Stimulated activated CD4-positive, alpha-beta T cell treated with anti-CD3 and anti-CD28 coated beads, Interleukin-4, amount 100 ng/mL, for 48 hours (primary cell): ENCODE measurements around the gene MYH11.
"Not testable (repeated sequence)": the region's sequence is repeated elsewhere in the genome, so short reads cannot be mapped to it uniquely, and the experiment has no call there.

ENCODE experiments used
- DNase-seq, 2 donors: peaks; one replicate each; pipeline ENCODE4 v3.0.0-alpha.2; 2020; ENCODE audit warnings: low read depth in 2 of 2

Gene MYH11

GRCh38 chr16:15751940-15752339 is 104.9 kb downstream of the MYH11 start:
- no peak for DNase-seq

GRCh38 chr16:15749985-15750384 is 106.8 kb downstream of the MYH11 start:
- DNase-seq: no peak

- DNase-seq: no peak
These were observed 107.5 kb downstream of the MYH11 start for GRCh38 chr16:15749371-15749770.

GRCh38 chr16:15748654-15749053 is 108.2 kb downstream of the MYH11 start:
- DNase-seq: no peak

GRCh38 chr16:15747937-15748336 is 108.9 kb downstream of the MYH11 start:
- no peak for DNase-seq

- DNase-seq: no peak
These were observed 110.5 kb downstream of the MYH11 start for GRCh38 chr16:15746332-15746731.

GRCh38 chr16:15743657-15744056 is 113.2 kb downstream of the MYH11 start:
- no peak for DNase-seq

- no peak for DNase-seq
These were observed 114.1 kb downstream of the MYH11 start for GRCh38 chr16:15742716-15743115.

- DNase-seq: no peak
These were observed 115.5 kb downstream of the MYH11 start for GRCh38 chr16:15741207-15741871.

- DNase-seq: no peak
These were observed 116.9 kb downstream of the MYH11 start for GRCh38 chr16:15739950-15740349.

- no peak for DNase-seq
These were observed 117.4 kb downstream of the MYH11 start for GRCh38 chr16:15739464-15739863.

GRCh38 chr16:15737140-15737644 is 119.6 kb downstream of the MYH11 start:
- DNase-seq: no peak

GRCh38 chr16:15736529-15736928 is 120.3 kb downstream of the MYH11 start:
- DNase-seq: no peak

GRCh38 chr16:15735610-15736009 is 121.2 kb downstream of the MYH11 start:
- DNase-seq: no peak

- no peak for DNase-seq
These were observed 124.4 kb downstream of the MYH11 start for GRCh38 chr16:15732416-15732815.

GRCh38 chr16:15729152-15729551 is 127.7 kb downstream of the MYH11 start:
- no peak for DNase-seq

- DNase-seq: not testable (repeated sequence)
These were observed 129.1 kb downstream of the MYH11 start for GRCh38 chr16:15727697-15728096.

- DNase-seq: no peak
These were observed 130.1 kb downstream of the MYH11 start for GRCh38 chr16:15726715-15727114.

- no peak for DNase-seq
These were observed 131.1 kb downstream of the MYH11 start for GRCh38 chr16:15725641-15726240.

GRCh38 chr16:15723808-15724207 is 133.0 kb downstream of the MYH11 start:
- no peak for DNase-seq

- DNase-seq: no peak
These were observed 135.8 kb downstream of the MYH11 start for GRCh38 chr16:15721018-15721417.

GRCh38 chr16:15716694-15717447 is 140.0 kb downstream of the MYH11 start:
- DNase-seq: no peak

- DNase-seq: no peak
These were observed 141.6 kb downstream of the MYH11 start for GRCh38 chr16:15715221-15715620.
